NT2/D1 (cell line): ENCODE data around the gene POGLUT3.

Experiments
- SUZ12 ChIP-seq: IDR thresholded peaks from 2 replicates; pipeline ENCODE4 v1.6.1; 2011; ENCODE audit not compliant: insufficient read length, insufficient read depth; ENCODE audit errors: extremely low read depth
- ZNF274 ChIP-seq: IDR thresholded peaks from 2 replicates; pipeline ENCODE4 v1.6.1; 2011; ENCODE audit warnings: mild to moderate bottlenecking, low read depth, low read length

GRCh38 chr11:108497317-108498045, 703 bp downstream of the POGLUT3 start:
- TF ChIP-seq SUZ12 (no peak), ZNF274 (no peak)
